CD4-positive, alpha-beta T cell treated with Interleukin-2 at 100 ng/mL for 4 hours (primary cell): ENCODE results near the gene PTPN13.
"Not testable (repeated sequence)": the region's sequence is repeated elsewhere in the genome, so short reads cannot be mapped to it uniquely, and the experiment has no call there.

Source experiments
- DNase-seq: peaks from one replicate; pipeline ENCODE4 v3.0.0-alpha.2; 2020; ENCODE audit warnings: low spot score

The PTPN13 gene

GRCh38 chr4:86717651-86718050 is 123.5 kb downstream of the PTPN13 start:
- DNase-seq = no peak

GRCh38 chr4:86718152-86718551 is 124.0 kb downstream of the PTPN13 start:
- no peak for DNase-seq

GRCh38 chr4:86719149-86719548 is 125.0 kb downstream of the PTPN13 start:
- DNase-seq = not testable (repeated sequence)

- DNase-seq = no peak
Measured at GRCh38 chr4:86720508-86721068, 126.5 kb downstream of the PTPN13 start.

- no peak for DNase-seq
Measured at GRCh38 chr4:86721412-86721811, 127.3 kb downstream of the PTPN13 start.

- no peak for DNase-seq
Measured at GRCh38 chr4:86730310-86730709, 136.2 kb downstream of the PTPN13 start.

- DNase-seq = no peak
Measured at GRCh38 chr4:86737244-86737643, 143.1 kb downstream of the PTPN13 start.

- no peak for DNase-seq
Measured at GRCh38 chr4:86741846-86742245, 147.7 kb downstream of the PTPN13 start.

GRCh38 chr4:86744570-86744969 is 150.5 kb downstream of the PTPN13 start:
- DNase-seq = no peak

GRCh38 chr4:86749121-86749520 is 155.0 kb downstream of the PTPN13 start:
- no peak for DNase-seq

- no peak for DNase-seq
Measured at GRCh38 chr4:86755388-86755787, 161.3 kb downstream of the PTPN13 start.

GRCh38 chr4:86757468-86757867 is 163.4 kb downstream of the PTPN13 start:
- no peak for DNase-seq

- DNase-seq = no peak
Measured at GRCh38 chr4:86759298-86759697, 165.2 kb downstream of the PTPN13 start.

GRCh38 chr4:86762649-86763048 is 168.5 kb downstream of the PTPN13 start:
- no peak for DNase-seq

- no peak for DNase-seq
Measured at GRCh38 chr4:86769794-86770193, 175.7 kb downstream of the PTPN13 start.

- no peak for DNase-seq
Measured at GRCh38 chr4:86771141-86771540, 177.0 kb downstream of the PTPN13 start.

- no peak for DNase-seq
Measured at GRCh38 chr4:86775061-86775460, 180.9 kb downstream of the PTPN13 start.

- no peak for DNase-seq
Measured at GRCh38 chr4:86778175-86778574, 184.1 kb downstream of the PTPN13 start.

- DNase-seq = no peak
Measured at GRCh38 chr4:86788826-86789225, 194.7 kb downstream of the PTPN13 start.

- no peak for DNase-seq
Measured at GRCh38 chr4:86791126-86791525, 197.0 kb downstream of the PTPN13 start.

- no peak for DNase-seq
Measured at GRCh38 chr4:86809809-86810208, 215.7 kb downstream of the PTPN13 start.

- no peak for DNase-seq
Measured at GRCh38 chr4:86810847-86811246, 216.7 kb downstream of the PTPN13 start.

- no peak for DNase-seq
Measured at GRCh38 chr4:86815653-86816052, 221.5 kb downstream of the PTPN13 start.

GRCh38 chr4:86816501-86817273 is 222.6 kb downstream of the PTPN13 start:
- no peak for DNase-seq
